GM12801 (cell line): ENCODE data around the gene LONP2.

Experiments
- TF ChIP-seq, protein P1 (sequence below): IDR thresholded peaks from one replicate; pipeline ENCODE4 v1.5.1; 2011; ENCODE audit warnings: control low read depth; ENCODE audit not compliant: insufficient read length; ENCODE audit errors: extremely low read depth

The LONP2 gene

DNA sequence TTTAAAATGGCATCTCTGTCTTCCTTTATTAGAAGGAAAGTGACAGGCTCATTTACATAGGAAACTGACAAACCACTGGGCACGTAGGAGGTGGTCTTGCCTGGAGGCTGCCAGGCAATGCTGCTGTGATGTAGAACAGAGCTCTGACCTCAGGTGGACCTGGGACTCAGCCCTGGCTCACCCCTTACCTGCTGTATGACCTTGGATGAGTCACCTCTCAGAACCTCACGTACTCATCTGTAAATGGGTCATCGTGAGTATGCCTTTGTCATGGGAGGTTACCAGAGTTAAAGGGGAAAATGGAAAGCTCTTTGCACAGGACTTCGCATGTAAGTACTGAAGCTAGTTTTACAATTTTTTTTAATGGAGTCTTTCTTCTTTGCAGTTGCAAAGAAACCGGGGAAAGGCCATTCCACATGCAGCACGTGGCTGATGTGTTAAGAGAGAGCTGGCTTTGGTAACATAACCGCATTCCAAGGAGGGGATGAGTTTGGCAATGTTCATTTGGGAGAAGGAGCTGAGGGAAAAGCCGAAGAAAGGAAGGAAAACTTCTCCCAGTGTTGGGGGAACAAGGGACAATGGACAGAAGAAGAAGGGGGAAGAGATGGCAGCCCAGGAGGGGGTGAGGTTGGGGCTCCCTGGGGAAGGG, 37.4 kb upstream of the LONP2 start:
- TF ChIP-seq, protein P1, sequence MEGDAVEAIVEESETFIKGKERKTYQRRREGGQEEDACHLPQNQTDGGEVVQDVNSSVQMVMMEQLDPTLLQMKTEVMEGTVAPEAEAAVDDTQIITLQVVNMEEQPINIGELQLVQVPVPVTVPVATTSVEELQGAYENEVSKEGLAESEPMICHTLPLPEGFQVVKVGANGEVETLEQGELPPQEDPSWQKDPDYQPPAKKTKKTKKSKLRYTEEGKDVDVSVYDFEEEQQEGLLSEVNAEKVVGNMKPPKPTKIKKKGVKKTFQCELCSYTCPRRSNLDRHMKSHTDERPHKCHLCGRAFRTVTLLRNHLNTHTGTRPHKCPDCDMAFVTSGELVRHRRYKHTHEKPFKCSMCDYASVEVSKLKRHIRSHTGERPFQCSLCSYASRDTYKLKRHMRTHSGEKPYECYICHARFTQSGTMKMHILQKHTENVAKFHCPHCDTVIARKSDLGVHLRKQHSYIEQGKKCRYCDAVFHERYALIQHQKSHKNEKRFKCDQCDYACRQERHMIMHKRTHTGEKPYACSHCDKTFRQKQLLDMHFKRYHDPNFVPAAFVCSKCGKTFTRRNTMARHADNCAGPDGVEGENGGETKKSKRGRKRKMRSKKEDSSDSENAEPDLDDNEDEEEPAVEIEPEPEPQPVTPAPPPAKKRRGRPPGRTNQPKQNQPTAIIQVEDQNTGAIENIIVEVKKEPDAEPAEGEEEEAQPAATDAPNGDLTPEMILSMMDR, result no peak

DNA sequence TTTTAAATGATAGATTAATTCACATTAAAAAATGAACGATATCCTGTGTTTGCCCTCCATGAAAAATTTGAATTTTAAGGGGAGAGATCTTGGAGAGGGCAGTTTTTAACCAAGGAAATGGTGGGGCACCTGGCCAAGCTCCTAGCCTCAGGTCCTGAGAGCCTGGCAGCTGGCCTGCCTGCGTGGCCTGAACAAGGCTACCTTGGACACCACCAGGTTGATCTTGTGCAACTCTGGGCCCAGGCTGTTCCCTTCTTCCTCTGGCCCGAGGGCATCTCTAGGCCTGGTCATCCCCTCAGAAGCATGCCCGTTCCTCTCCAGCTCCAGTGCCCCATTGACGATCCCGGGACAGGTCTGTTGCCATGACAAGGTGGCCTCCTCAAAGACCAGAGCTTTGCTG, 33.4 kb upstream of the LONP2 start:
- TF ChIP-seq, protein P1, result no peak

DNA sequence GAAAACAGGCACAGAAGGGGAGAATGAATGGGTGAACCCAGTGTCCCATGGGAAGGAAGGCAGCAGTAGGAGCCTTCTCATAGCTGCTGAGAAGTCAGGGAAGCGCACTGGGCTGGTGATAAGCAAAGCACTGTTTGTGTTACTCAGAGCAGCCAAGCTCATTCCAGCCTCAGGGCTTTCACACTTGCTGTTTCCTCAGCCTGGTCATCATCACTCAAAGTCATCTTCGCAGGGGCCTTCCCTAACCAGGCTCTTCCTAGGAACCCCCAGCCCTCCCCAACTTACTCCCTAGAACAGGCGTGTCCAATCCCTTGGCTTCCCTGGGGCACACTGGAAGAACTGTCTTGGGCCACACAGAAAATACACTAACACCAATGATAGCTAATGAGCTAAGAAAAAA, 32.1 kb upstream of the LONP2 start:
- TF ChIP-seq, protein P1, result no peak

DNA sequence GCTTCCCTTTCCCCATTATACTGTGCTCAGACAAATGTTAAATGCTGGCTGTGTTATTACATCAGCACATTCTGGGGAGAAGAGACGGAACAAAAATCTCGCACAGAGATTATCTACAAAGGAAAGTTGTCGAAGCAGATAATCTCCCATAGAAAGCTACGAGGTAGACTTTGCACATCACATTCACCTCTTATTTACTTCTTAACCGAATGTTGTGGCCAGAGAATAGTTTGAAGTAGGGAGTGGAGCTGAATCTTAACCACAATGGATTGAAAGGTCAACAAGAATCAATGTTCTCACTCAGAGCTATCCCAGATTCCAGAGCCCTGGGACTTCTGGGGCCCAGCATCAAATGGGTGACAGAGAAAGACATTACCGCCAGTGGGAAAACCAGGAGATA, 28.4 kb upstream of the LONP2 start:
- TF ChIP-seq, protein P1, result no peak

DNA sequence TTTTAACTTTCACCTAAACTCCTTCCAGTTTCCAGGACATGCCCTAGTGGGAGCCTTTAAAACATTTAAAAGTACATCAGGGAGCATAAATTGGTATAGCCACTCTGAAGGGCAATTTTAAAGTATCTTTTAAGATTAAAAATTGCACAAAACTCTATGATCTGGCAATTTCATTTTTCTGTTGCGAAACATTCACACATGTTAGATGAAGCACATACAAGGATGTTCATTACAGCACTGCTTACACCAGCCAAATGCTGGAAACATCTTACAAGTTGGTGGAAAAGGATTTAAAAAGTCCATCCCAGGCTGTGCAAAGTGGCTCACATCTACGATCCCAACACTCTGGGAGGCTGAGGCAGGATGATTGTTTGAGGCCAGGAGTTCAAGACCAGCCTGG, 26.4 kb upstream of the LONP2 start:
- TF ChIP-seq, protein P1, result no peak

DNA sequence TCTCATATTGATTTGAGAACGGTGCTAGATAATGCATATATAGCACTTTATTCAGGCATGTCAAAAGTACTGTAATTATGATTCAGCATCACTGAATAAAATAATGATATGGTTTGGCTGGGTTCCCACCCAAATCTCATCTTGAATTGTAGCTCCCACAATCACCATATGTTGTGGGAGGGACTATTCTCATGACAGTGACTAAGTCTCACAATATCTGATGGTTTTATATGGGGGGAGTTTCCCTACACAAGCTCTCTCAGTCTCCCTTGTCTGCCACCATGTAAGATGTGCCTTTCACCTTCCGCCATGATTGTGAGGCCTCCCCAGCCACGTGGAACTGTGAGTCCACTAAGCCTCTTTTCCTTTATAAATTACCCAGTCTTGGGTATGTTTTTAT, 25.6 kb upstream of the LONP2 start:
- TF ChIP-seq, protein P1, result no peak

DNA sequence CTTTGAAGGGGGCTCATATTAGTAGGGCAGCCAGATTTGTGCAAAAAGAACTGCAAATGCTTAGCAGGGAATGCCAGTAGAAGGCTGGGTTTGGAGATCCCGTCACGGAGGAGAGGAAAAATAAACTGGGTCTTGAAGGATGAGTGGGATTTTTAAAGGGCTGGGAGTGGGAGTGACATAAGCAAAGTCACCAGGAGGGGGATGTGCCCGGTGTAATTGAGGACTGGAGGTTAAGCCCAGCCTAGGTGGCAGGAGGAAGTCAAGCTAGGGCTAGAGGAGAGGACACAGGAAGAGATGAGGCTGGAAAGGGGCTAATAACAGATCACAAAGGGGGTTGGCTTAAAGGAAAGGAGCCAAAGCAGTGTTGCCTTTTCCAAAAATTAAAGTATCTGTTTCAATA, 23.2 kb upstream of the LONP2 start:
- TF ChIP-seq, protein P1, result no peak
